ENCODE measurements around the gene SP100. TPM values are rescaled to one million over a fixed set of nuclear protein-coding genes. Genes with fewer than 3 reads are reported as not detected.
A peak's percentile ranks its signal among the peaks of the same experiment; 100 is the strongest.
"Not testable (repeated sequence)": the region's sequence is repeated elsewhere in the genome, so short reads cannot be mapped to it uniquely, and the experiment has no call there.

SP100 gene
- total RNA-seq, 1 experiment from 2014 or later: not detected

- Histone ChIP-seq H3K4me3 (ENCODE audit: insufficient read depth, low read depth, low read length) (no peak overlapping the region), H3K27me3 (ENCODE audit: control insufficient read depth, insufficient read depth, low read length) (no peaks in the 10 kb centered on the region), H3K36me3 (replicated peaks; ENCODE audit: control insufficient read depth, insufficient read depth, low read length) (no peaks in the 10 kb centered on the region)
- DNase-seq: no peak
Observed at GRCh38 chr2:230435431-230435830, 19.4 kb downstream of the SP100 start.

- not testable (repeated sequence) for H3K4me3 ChIP-seq (ENCODE audit: insufficient read depth, low read depth, low read length); DNase-seq; H3K27me3 ChIP-seq (ENCODE audit: control insufficient read depth, insufficient read depth, low read length); H3K36me3 ChIP-seq (replicated peaks; ENCODE audit: control insufficient read depth, insufficient read depth, low read length)
Observed at GRCh38 chr2:230439121-230439520, 23.1 kb downstream of the SP100 start.

- no peak for DNase-seq
- H3K27me3 ChIP-seq (ENCODE audit: control insufficient read depth, insufficient read depth, low read length): no peaks in the 10 kb centered on the region
- H3K4me3 ChIP-seq (ENCODE audit: insufficient read depth, low read depth, low read length): no peak overlapping the region
- no peaks in the 10 kb centered on the region for H3K36me3 ChIP-seq (replicated peaks; ENCODE audit: control insufficient read depth, insufficient read depth, low read length)
Observed at GRCh38 chr2:230439590-230439989, 23.6 kb downstream of the SP100 start.

GRCh38 chr2:230441227-230441897 lies 25.4 kb downstream of the SP100 start:
- Histone ChIP-seq H3K4me3 (ENCODE audit: insufficient read depth, low read depth, low read length) (no peak overlapping the region), H3K36me3 (replicated peaks; ENCODE audit: control insufficient read depth, insufficient read depth, low read length) (no peaks in the 10 kb centered on the region), H3K27me3 (ENCODE audit: control insufficient read depth, insufficient read depth, low read length) (no peaks in the 10 kb centered on the region)
- DNase-seq: no peak

GRCh38 chr2:230443541-230443940 lies 27.5 kb downstream of the SP100 start:
- DNase-seq: no peak
- Histone ChIP-seq H3K4me3 (ENCODE audit: insufficient read depth, low read depth, low read length) (no peak overlapping the region), H3K36me3 (replicated peaks; ENCODE audit: control insufficient read depth, insufficient read depth, low read length) (no peaks in the 10 kb centered on the region), H3K27me3 (ENCODE audit: control insufficient read depth, insufficient read depth, low read length) (no peaks in the 10 kb centered on the region)

- Histone ChIP-seq H3K4me3 (ENCODE audit: insufficient read depth, low read depth, low read length) (no peak overlapping the region), H3K27me3 (ENCODE audit: control insufficient read depth, insufficient read depth, low read length) (no peaks in the 10 kb centered on the region), H3K36me3 (replicated peaks; ENCODE audit: control insufficient read depth, insufficient read depth, low read length) (no peaks in the 10 kb centered on the region)
- DNase-seq: no peak
Observed at GRCh38 chr2:230444832-230445231, 28.8 kb downstream of the SP100 start.

- no peaks in the 10 kb centered on the region for H3K36me3 ChIP-seq (replicated peaks; ENCODE audit: control insufficient read depth, insufficient read depth, low read length)
- no peaks in the 10 kb centered on the region for H3K27me3 ChIP-seq (ENCODE audit: control insufficient read depth, insufficient read depth, low read length)
- H3K4me3 ChIP-seq (ENCODE audit: insufficient read depth, low read depth, low read length): no peak overlapping the region
- DNase-seq: no peak
Observed at GRCh38 chr2:230447036-230447435, 31.0 kb downstream of the SP100 start.

- peak; percentile 7 for DNase-seq
- Histone ChIP-seq H3K27me3 (ENCODE audit: control insufficient read depth, insufficient read depth, low read length) (no peaks in the 10 kb centered on the region), H3K36me3 (replicated peaks; ENCODE audit: control insufficient read depth, insufficient read depth, low read length) (no peaks in the 10 kb centered on the region), H3K4me3 (ENCODE audit: insufficient read depth, low read depth, low read length) (no peak overlapping the region)
Observed at GRCh38 chr2:230447455-230448451, 31.8 kb downstream of the SP100 start.

- H3K4me3 ChIP-seq (ENCODE audit: insufficient read depth, low read depth, low read length): no peak overlapping the region
- no peaks in the 10 kb centered on the region for H3K27me3 ChIP-seq (ENCODE audit: control insufficient read depth, insufficient read depth, low read length)
- DNase-seq: no peak
- H3K36me3 ChIP-seq (replicated peaks; ENCODE audit: control insufficient read depth, insufficient read depth, low read length): no peaks in the 10 kb centered on the region
Observed at GRCh38 chr2:230449901-230450467, 34.0 kb downstream of the SP100 start.

GRCh38 chr2:230453006-230453405 lies 37.0 kb downstream of the SP100 start:
- H3K4me3 ChIP-seq (ENCODE audit: insufficient read depth, low read depth, low read length): no peak overlapping the region
- no peaks in the 10 kb centered on the region for H3K27me3 ChIP-seq (ENCODE audit: control insufficient read depth, insufficient read depth, low read length)
- H3K36me3 ChIP-seq (replicated peaks; ENCODE audit: control insufficient read depth, insufficient read depth, low read length): no peaks in the 10 kb centered on the region
- DNase-seq: no peak

- no peak for DNase-seq
Observed at GRCh38 chr2:230455005-230455684, 39.1 kb downstream of the SP100 start.

GRCh38 chr2:230457073-230457768 lies 41.2 kb downstream of the SP100 start:
- no peak overlapping the region for H3K4me3 ChIP-seq (ENCODE audit: insufficient read depth, low read depth, low read length)
- H3K27me3 ChIP-seq (ENCODE audit: control insufficient read depth, insufficient read depth, low read length): no peaks in the 10 kb centered on the region
- no peak for DNase-seq
- no peaks in the 10 kb centered on the region for H3K36me3 ChIP-seq (replicated peaks; ENCODE audit: control insufficient read depth, insufficient read depth, low read length)

More at GRCh38 chr2:230455005-230455684, 39.1 kb downstream of the SP100 start:
- H3K4me3 ChIP-seq (ENCODE audit: insufficient read depth, low read depth, low read length): no peak overlapping the region
- H3K36me3 ChIP-seq (replicated peaks; ENCODE audit: control insufficient read depth, insufficient read depth, low read length): no peaks in the 10 kb centered on the region
- H3K27me3 ChIP-seq (ENCODE audit: control insufficient read depth, insufficient read depth, low read length): no peaks in the 10 kb centered on the region

GRCh38 chr2:230457793-230458192 lies 41.8 kb downstream of the SP100 start:
- no peak for DNase-seq
- H3K36me3 ChIP-seq (replicated peaks; ENCODE audit: control insufficient read depth, insufficient read depth, low read length): no peaks in the 10 kb centered on the region
- no peak overlapping the region for H3K4me3 ChIP-seq (ENCODE audit: insufficient read depth, low read depth, low read length)
- H3K27me3 ChIP-seq (ENCODE audit: control insufficient read depth, insufficient read depth, low read length): no peaks in the 10 kb centered on the region

GRCh38 chr2:230459216-230459615 lies 43.2 kb downstream of the SP100 start:
- no peak for DNase-seq
- no peaks in the 10 kb centered on the region for H3K27me3 ChIP-seq (ENCODE audit: control insufficient read depth, insufficient read depth, low read length)
- H3K4me3 ChIP-seq (ENCODE audit: insufficient read depth, low read depth, low read length): no peak overlapping the region
- H3K36me3 ChIP-seq (replicated peaks; ENCODE audit: control insufficient read depth, insufficient read depth, low read length): no peaks in the 10 kb centered on the region

Data from H7 (cell line).